HEK293 (cell line): Measurements from ENCODE around the gene HTR2B.
"Not testable (repeated sequence)": the region's sequence is repeated elsewhere in the genome, so short reads cannot be mapped to it uniquely, and the experiment has no call there.

Experiments used
- CTCF ChIP-seq: fragments of 450-650 bp; formaldehyde crosslinking; IDR thresholded peaks from 2 replicates; pipeline ENCODE4 v1.5.1; 2016; ENCODE audit warnings: missing biosample characterization, missing genetic modification characterization
- REPIN1 ChIP-seq: fragments of 450-650 bp; formaldehyde crosslinking; IDR thresholded peaks from 2 replicates; pipeline ENCODE4 v1.5.1; 2017; ENCODE audit warnings: missing biosample characterization, missing genetic modification characterization, low read depth
- ZSCAN30 ChIP-seq: fragments of 450-650 bp; IDR thresholded peaks from 2 replicates; pipeline ENCODE4 v1.5.1; 2018; ENCODE audit warnings: missing biosample characterization, mild to moderate bottlenecking, missing genetic modification characterization, moderate library complexity

GRCh38 chr2:231140808-231141207 is 16.0 kb upstream of the HTR2B start:
- TF ChIP-seq CTCF, ZSCAN30, REPIN1 (tag by site-specific recombination): not testable (repeated sequence)
